LoVo (cell line): ENCODE results near the gene SUPT3H.

Experiments used
- DNase-seq: peaks from one replicate; pipeline ENCODE4 v3.0.0-alpha.2; 2016; ENCODE audit warnings: low spot score

Gene SUPT3H

DNA sequence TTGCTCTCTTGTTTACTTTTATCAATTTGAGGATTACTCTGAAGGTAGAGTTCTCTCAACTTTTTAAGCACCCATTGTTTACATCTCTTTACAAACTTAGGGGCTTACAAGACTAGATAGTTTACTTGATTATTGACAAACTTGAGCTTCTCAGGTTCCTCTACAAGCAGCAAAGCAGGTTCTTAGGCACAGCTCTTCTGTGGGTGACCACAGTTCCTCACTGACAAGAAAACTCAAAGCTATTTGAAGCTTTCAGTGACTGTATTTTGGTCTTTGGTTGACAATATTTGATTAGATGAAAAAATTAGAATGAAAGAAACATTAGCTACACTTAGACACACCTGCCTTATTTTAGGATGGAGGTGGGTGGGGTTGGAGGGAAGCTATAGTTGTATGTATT, 376.9 kb downstream of the SUPT3H start:
- no peak for DNase-seq

DNA sequence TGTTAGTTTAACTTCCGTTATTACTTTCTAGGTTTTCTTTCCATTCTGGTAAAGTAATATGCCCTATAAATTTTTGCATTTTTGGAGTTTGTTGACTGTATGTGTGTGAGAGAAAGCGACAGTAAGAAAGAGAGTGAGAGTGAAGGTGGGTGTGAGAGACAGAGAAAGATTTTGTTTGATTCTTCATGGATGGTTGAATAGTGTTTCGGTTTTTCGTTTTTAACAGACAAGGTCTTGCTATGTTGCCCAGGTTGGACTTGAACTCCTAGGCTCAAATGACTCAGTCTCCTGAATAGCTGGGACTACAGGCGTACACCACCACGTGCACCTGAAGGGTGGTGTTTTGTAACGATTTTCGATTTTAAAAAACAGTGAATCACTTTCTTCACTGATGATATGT, 378.7 kb downstream of the SUPT3H start:
- no peak for DNase-seq

DNA sequence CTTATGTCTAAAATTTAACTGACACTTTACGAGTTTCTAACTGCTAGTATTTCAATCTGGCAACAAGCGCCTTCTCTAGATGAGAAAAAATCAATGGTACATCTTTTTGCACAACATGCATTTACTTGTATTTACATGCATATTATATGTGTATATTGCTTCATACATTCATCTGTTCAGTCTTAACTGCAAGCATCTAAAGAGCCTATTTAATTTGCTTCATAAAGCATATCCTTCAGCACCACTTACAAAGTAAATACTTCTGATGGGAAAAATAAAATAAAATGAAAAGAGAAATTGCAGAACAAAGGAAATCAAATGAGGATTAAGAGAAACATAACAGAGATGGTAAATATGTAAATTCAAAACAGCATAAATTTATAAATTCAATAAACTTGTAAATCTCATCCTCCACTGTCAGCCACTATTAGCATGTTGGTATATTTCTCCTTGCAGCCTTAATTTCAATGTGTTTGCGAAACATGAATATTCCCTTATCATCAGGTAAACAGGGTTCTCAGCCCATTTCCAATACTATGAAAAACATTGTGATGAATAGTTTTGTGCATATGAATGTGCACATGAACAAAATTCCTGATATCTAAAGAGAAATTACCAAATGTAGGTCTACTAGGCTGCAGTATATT, 382.1 kb downstream of the SUPT3H start:
- DNase-seq: no peak

DNA sequence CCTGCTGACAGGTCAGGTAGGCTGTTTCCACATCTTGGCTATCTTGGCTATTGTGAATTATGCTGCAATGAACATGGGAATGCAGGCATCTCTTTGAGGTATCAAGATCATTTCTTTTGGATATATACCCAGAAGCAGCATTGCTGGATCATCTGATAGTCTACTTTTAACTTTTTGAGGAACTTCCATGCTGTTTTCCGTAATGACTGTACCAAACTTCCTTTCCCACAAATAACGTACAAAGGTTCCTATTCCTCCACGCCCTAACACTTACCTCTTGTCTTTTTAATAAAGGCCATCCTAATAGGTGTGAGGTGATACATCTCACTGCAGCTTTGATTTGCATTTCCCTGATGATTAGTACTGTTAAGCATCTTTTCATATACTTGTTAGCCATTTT, 388.3 kb downstream of the SUPT3H start:
- DNase-seq: no peak

DNA sequence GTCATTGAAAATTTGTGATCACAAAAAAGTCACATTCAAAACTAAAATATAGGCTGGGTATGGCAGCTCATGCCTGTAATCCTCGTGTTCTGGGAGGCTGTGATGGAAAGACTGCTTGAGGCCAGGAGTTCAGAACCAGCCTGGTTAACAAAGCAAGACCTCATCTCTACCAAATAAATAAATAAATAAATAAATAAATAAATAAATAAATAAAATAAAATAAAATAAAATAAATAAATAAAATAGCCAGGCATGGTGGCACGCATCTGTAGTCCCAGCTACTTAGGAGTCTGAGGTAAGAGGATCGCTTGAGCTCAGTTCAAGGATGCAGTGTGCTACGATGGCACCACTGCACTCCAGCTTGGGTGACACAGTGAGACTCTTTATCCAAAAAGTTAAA, 392.7 kb downstream of the SUPT3H start:
- no peak for DNase-seq

DNA sequence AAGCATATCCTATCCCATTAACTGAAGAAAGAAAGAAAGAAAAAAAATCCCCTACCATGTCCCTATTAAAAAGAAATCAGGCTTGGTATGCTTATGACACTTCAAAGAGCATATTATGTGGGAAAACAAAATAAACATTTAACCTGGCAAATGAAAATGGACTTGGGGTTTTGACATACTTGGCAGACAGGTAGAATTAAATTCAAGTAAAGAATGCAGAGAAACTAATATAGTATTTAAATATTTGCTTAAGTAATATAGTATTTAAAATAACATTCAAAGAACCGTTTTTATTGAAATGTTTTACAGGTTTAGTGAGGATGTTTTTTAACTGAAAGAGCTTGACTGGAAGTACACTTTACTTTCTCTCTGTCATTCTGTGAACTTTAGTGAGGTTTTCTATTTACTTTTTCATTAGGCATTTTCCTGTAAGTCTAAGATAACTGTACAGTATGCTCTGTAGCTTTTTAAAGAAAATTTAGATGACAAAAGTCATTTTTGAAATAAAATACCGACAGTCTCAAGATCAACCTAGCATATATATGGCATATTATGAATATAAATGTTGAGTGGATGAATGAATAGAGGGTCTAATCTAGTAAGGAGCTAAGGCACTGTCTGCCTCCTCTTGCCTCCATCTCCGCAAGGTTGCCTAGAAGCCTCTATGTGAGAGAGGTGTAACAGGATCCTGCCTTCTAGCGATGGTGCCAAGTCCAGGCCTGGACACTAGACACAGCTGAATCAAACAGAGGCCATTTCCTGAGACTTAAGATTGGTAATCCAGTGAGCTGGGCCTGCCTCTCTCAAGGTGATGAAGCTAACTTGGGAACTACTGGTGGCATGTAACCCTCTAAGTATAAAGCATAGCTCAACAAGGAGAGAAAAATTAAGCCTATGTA, 394.0 kb downstream of the SUPT3H start:
- no peak for DNase-seq

DNA sequence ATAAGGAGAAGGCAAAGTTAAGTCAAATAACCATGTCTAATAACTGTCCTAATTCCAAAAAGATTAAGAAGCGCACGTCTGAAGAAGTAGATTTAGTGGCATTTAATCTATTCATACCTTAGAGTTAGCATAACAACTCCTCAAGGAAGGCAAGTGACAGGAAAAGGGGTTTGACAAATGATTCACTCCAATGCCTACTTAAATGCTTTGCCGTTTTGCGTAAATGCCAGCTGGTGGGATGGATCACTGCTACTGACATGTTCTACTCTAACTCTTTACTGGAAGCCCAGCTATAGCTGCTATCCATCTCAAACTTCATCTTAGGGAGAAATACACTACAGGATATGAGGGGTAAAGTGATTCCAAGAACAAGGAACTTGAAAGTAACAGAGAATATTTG, 396.9 kb downstream of the SUPT3H start:
- no peak for DNase-seq

DNA sequence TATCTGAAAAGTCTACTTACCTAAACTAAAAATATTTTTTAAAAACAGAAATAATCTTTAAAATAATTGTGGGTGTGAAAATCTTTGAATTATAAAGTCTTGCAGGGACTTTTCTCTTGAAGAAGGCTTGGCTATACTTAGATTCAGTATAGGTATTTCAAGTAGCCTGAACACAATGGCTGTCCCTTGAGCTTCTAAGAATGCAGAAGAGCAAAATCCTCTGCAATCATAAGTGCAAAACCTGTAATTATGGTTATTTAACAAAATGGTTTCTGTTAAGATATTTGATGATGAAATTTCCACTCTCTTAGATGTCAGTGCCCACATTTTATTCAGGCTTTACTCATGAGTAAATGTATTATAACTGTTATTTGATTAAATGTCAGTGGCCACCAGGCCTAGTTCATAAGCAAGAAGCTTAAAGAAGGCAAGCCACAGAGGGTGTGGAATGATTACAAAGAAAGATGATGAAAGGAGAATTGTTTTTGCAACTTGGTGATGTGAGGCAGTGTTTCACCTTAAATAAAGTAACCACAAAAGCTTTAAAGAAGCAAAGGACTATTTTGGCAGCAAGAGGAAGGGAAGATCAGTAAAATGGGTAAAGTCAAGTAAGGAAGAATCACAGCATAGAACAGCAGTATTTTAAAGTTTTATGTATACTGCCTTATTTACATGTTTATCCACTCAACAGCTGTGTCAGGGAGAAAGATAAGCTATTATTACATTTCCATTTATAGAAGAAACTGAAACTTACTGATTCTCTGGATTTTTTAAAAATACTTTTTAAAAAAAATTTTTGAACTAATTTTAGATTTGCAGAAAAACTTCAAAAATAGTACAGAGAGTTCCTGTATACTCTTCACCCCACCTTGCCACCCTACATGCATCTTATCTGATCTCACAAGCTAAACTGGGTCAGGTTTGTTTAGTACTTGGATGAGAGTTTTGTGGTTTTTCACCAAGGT, 400.8 kb downstream of the SUPT3H start:
- no peak for DNase-seq

DNA sequence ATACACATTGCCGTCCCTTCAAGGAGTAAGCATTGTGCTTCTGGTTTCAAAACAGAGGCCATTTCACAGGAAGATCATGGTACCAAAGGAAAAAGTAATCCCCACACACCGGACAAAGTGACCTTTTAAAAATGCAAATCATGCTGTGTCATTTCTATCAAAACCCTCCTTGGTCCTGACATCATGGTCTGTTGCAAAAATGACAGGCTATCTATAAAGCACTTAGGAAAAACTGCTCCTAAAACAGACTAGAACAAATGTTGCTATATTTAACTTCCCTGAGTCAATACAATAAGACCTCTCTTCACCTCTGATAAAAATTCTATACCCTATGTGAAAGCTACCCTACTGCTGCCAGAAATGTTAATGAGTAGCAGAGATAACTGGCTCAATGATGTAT, 403.2 kb downstream of the SUPT3H start:
- DNase-seq: no peak

DNA sequence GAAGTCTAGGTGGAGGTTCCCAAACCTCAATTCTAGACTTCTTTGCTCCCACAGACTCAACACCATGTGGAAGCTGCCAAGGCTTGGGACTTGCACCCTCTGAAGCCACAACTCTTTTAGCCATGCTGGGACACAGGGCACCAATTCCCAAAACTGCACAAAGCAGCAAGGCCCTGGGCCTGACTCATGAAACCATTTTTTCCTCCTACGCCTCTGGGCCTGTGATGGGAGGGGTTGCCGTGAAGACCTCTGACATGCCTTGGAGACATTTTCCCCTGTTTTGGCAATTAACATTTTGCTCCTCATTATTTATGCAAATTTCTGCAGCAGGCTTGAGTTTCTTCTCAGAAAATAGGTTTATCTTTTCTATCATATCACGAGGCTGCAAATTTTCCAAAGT, 405.0 kb downstream of the SUPT3H start:
- no peak for DNase-seq

DNA sequence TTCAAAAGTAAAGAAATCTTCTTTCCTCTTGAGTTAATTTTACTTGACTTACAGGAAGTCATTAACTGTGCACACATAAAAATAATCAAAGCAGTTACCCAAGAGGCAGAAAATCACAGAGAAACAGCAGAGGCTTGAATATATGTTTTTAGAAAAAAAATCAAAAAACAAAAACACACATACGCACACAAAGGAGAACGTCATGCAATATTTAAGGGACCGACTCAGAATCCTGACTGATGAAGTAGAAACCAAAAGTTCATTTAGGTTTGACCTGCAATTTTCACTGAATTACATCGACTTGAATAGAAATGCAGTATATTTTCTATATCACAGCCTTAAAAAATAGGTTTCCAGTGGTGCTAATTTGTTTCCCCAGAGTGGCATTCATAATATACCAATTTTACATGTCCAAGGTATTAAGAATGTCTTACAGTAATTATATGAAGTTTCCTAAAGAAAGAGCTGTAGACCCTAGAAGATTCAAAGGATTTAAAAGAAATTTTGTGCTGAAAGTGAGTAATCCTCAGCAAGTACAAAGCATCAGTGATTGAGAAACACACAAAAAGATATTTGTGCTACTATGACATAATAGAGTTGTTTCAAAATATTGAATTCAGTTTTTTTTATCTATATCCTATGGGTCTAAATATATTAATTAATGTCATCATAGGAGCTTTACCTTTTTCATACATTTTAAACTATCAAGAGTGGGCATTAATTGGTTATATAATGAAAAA, 408.1 kb downstream of the SUPT3H start:
- no peak for DNase-seq

DNA sequence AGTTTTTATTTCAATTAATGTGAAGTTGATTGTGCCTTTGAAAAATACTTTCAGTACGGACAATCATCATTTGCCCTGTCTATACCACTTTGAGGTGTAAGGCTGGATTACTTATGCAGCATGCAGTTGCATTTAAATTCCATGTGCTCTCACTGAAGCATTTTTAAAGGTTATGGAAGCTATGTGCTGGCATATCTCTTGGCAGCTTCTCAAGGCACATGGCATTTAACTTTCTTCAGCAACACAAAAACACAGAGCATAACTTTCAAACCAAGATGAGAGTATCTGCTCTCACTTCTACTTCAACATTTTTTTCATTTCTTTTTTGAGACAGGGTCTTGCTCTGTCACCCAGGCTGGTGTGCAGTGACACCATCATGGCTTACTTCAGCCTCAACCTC, 410.3 kb downstream of the SUPT3H start:
- no peak for DNase-seq

DNA sequence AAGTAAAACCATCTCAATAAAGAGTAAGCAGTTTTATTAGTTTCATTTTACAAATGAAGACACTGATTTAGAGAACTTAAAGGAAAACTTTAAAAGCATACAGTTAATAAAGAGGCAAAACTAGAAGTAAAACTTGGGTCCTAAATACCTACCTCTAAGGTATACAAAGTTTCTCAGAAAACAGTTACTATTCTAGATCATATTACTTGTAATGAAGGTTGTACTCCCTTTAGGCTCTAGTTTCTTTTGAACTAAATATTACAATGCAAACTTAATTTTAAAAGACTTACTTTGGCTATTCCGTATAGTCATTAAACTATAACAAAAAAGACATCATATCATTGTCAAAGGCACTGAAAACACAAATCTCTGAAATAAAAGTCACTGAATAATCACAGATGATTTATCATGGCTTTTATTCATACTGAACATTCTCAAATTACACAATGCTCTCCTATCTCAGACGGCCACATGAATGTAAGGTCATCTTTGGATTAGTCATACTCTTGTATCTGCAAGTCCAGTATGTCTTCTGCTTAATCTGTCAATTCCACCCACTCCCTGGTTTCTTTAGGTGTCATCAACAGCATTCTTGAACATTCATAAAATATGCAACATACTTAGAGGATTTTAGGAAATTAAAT, 411.2 kb downstream of the SUPT3H start:
- no peak for DNase-seq

DNA sequence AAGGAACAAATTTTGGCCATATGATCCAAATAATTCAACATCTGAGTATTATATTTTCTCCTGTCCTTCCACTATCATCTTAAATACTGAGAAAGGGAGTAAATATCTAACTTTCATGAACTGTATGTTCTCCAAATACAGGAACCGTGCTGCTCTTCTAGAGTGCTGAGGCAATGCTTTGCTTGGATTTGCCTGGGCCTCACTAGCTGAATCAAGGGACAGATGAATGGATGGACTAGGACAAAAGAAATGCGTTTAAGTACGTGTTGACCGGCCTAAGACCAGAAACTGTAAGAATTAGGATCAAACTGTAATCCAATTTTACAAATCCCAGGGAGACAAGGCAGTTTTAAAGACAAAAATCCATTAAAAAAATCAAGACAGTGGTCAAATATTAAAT, 412.0 kb downstream of the SUPT3H start:
- no peak for DNase-seq

DNA sequence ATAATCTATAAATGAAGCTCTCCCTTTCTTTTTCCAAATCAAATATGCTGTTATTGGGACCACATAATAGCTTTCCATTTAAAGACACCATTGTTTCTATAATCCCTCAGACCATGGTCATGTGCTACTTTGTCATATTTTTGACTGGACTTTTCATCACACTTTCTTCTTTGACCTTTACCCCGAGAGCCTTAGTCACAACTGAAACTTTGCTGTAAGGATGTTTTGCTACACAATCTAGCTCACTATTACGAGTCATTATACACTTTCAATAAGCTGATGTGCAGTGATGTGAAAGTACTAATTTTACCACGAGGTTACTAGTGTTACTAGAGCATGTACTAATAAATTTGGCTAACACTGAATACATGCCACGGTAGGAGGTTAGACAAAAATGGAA, 416.8 kb downstream of the SUPT3H start:
- DNase-seq: no peak

DNA sequence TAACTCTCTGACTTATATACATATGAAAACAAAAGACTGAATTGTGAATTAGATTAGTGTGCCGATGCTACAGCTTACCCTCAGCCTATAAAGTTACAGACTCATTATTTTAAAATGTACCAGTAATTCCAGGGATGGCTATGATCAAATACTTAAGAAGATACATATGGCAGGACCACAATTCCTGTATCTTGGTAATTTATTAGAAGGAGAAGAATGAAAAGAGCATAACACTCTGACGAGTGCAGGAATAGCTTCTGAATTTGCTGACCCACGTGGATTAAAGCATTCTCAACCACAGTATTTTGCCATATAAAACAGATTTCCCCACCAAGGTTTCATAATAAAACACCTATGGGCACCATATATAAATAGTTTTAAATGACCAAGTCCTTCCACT, 418.1 kb downstream of the SUPT3H start:
- no peak for DNase-seq

DNA sequence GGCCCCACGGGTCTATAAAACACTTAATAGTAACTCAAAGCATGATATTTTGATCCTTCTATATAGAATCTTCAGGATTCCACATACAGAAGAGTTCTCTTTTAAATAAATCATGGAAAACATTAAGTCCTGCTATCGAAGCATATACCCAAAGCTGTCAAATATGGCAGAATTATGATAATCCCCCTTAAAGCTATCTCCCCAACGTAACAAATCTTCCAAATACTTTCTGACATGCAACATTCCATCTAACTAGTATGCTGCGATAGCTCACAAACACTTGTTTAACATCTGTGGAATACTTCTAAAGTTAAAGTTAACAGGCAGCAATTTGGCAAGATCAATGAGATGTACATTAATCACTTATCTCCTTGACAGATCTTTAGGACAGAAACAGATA, 420.6 kb downstream of the SUPT3H start:
- no peak for DNase-seq

DNA sequence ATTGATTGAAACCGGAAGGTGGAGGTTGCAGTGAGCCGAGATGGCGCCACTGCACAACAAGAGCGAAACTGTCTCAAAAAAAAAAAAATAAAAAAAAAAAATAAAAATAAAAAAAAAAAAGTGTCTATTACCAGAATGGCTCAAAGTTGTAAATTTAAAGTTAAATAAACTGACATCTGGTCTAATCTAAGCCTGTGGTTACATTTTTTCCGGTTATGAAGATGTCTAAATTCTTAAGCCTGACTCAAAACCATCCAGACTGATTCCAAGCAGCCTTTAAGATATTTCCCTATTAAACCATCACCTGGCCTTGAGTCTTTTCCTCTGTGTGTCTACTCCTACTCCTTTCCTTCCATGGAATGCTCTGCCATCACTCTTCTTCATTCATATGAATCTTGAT, 421.3 kb downstream of the SUPT3H start:
- DNase-seq: no peak

DNA sequence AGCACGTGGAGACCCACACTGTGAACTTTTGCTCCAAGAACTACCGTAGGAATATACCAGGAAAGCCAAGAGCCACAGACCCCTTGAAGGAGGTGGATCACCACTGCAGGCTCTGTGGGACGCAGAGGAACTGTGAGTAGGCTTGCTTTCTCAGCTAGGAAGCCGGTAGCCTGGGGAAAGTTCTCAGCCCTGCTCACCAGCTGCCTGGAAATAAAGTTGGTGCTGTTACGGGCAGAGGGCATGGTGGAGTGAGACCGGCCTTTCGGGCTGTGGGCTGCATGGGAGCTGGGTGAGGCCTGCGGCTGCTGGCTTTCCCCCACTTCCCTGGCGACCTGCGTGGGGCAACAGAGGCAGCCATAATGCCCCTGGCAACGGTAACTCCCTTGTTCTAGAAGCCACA, 422.6 kb downstream of the SUPT3H start:
- no peak for DNase-seq

DNA sequence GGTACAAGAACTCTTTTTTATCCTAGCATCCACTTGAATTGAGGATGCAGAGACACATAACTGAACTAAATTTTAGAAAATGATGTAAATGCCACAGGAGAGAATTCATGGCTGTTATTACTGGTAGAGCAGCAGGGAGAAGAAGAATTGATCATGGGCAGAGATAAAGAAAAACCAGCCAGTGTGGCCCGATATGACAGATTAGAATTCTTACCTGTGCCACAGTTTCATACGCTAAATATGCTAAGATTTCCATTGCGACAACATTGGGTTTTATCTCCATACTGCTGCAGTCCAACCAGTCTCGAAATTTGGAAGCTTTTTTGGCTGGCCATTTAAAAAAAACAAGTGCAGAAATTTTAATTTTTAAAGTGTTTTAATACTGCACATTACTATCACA, 423.5 kb downstream of the SUPT3H start:
- DNase-seq: no peak

DNA sequence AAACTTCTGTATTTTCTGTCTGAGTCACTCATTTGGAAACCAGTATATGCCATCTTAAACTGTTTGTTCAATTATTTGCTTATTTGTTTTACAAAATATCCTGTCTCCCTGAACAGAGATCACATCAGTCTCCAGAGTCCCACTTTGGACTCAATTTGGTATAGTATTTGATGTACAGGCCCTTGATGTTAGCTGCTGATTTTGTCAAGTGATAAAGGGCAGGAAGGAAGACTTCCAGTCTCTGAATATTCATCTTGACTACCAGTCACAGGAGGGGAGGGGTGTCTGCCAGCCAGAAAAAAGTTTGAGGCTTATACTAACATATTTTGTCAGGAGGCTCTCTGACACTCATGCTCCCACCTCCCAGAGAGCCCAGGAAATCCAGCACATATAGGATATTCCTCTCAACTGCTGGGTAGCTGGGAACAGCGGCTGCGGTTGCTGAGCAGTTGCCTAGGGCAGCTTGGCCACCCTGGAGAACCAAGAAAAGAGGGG, 426.4 kb downstream of the SUPT3H start:
- DNase-seq: no peak
